ENCODE measurements around the gene DPEP3. TPM values are rescaled to one million over a fixed set of nuclear protein-coding genes. Genes with fewer than 3 reads are reported as not detected.
A peak's percentile ranks its signal among the peaks of the same experiment; 100 is the strongest.

DPEP3 gene
- total RNA-seq, 4 donors from 2014 or later: 0.14 TPM; not detected in 3

GRCh38 chr16:67930678-67931211 is 49.6 kb downstream of the DPEP3 start:
- intact Hi-C loops (cut with DNase I; ENCODE audit: low total_unique reads): no loop called here
- H3K9me3 ChIP-seq: no peaks in the 10 kb centered on the region
- H3K4me3 ChIP-seq: no peak overlapping the region
- peaks cover 0 to 6% of the 10 kb centered on the region in 2 donors for H3K4me1 ChIP-seq
- no peak overlapping the region for H3K27ac ChIP-seq
- no peak for DNase-seq
- no peak for TF ChIP-seq POLR2A (IDR thresholded peaks at IDR 0.05)
- TF ChIP-seq CTCF (IDR thresholded peaks at IDR 0.05): no peak
- H3K36me3 ChIP-seq: no peaks in the 10 kb centered on the region
- no peaks in the 10 kb centered on the region for H3K27me3 ChIP-seq

- Histone ChIP-seq H3K27me3 (no peaks in the 10 kb centered on the region), H3K4me3 (no peak overlapping the region), H3K36me3 (no peaks in the 10 kb centered on the region), H3K4me1 (peaks cover 0 to 6% of the 10 kb centered on the region in 2 donors), H3K27ac (no peak overlapping the region), H3K9me3 (no peaks in the 10 kb centered on the region)
- intact Hi-C loops (cut with DNase I; ENCODE audit: low total_unique reads): no loop called here
- DNase-seq: no peak
- TF ChIP-seq POLR2A (IDR thresholded peaks at IDR 0.05): no peak
- TF ChIP-seq CTCF (IDR thresholded peaks at IDR 0.05): no peak
Measured at GRCh38 chr16:67930191-67930590, 50.1 kb downstream of the DPEP3 start.

- Histone ChIP-seq H3K36me3 (no peaks in the 10 kb centered on the region), H3K4me3 (no peak overlapping the region), H3K9me3 (no peaks in the 10 kb centered on the region), H3K4me1 (peaks cover 0 to 3% of the 10 kb centered on the region in 2 donors), H3K27ac (no peak overlapping the region), H3K27me3 (no peaks in the 10 kb centered on the region)
- intact Hi-C loops (cut with DNase I; ENCODE audit: low total_unique reads): loop anchor here (5.0 to 10.0 kb wide), 2 partner anchors 46 to 114 kb away; partner anchors contain the start of gene NRN1L
- DNase-seq: peak; percentile 59 to 69
- TF ChIP-seq CTCF (IDR thresholded peaks at IDR 0.05) (peak; percentile 69 to 86 (median 78)), POLR2A (IDR thresholded peaks at IDR 0.05) (no peak)
Measured at GRCh38 chr16:67928561-67929364, 51.5 kb downstream of the DPEP3 start.

GRCh38 chr16:67928147-67928546 is 52.2 kb downstream of the DPEP3 start:
- no peak for TF ChIP-seq POLR2A (IDR thresholded peaks at IDR 0.05)
- no peak for TF ChIP-seq CTCF (IDR thresholded peaks at IDR 0.05)
- H3K4me1 ChIP-seq: peaks cover 0 to 3% of the 10 kb centered on the region in 2 donors
- H3K27ac ChIP-seq: no peak overlapping the region
- no peaks in the 10 kb centered on the region for H3K9me3 ChIP-seq
- H3K36me3 ChIP-seq: no peaks in the 10 kb centered on the region
- intact Hi-C loops (cut with DNase I; ENCODE audit: low total_unique reads): loop anchor here (5.0 to 10.0 kb wide), 2 partner anchors 46 to 113 kb away; partner anchors contain the start of gene NRN1L
- H3K4me3 ChIP-seq: no peak overlapping the region
- H3K27me3 ChIP-seq: no peaks in the 10 kb centered on the region
- DNase-seq: no peak

All from uterus (tissue), 4 donors.